GM19324 (cell line): ENCODE results near the gene RBPJ.
"Not testable (repeated sequence)": the region's sequence is repeated elsewhere in the genome, so short reads cannot be mapped to it uniquely, and the experiment has no call there.

Experiments used
- ATAC-seq: cut with Tn5 transposase; IDR thresholded peaks from one replicate; pipeline ENCODE4 v1.9.1; 2021; ENCODE audit warnings: mild to moderate bottlenecking, moderate library complexity; ENCODE audit not compliant: unreplicated experiment, low FRiP score

RBPJ gene

DNA sequence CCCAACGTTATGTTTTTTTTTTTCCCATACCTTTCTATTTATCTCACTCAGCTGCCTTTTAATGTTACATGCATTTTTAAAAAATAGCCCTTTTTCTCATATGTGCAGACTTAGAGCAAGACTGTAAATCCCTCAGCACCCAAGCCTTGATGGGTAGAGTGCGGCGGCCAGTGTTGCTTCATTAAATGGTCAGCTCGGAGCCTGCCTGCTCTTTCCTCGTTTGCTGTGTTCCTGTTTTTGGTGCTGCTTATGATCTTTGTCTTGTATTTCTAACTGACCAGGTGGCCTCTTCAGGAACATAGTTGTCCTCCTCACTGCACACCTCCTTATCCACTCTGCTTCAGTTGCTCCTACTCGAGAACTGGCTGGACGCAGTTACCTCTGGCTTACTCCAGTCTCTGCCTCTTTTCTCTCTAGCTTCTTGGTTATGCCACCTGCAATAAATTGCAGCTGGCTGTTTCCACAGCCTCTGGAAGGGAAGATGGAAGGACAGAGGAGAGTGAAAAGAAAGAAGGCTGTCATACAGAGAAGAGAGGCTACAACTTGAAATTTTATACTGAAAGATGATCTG lies 10.7 kb downstream of the RBPJ start:
- no peak for ATAC-seq

DNA sequence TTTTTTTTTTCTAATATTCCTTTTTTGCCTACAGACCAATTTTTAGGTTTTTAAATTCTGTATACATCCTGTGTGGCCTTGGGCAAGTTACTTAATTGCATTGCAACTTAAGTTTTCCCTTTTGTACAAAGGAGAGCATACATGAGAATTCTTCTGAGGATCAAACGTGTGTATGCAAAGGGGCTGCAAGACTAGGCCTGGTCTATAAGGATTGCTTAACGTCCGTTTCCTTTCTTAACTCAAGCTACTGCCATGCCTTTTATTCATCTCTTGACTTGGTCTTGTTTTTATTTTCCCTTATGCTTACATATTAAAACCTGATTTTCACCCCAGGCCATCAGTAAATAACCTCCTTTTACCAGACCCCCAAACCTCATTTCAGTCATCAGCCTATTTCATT lies 13.6 kb downstream of the RBPJ start:
- ATAC-seq: no peak

DNA sequence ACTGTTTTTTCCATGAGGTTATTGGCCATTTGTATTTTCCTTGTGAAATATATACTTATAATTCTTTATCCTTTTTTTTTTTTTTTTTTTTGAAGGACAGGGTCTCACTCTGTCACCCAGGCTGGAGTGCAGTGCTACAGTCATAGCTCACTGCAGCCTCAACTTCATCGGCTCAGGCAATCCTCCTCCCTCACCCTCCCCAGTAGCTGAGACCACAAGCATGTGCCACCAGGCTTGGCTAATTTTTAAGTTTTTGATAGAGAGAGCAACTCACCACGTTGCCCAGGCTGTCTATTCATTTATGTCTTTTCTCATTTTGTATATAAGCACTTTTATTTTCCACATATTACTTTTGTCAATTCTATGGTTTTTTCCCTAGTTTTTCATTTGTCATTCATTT lies 16.8 kb downstream of the RBPJ start:
- no peak for ATAC-seq

DNA sequence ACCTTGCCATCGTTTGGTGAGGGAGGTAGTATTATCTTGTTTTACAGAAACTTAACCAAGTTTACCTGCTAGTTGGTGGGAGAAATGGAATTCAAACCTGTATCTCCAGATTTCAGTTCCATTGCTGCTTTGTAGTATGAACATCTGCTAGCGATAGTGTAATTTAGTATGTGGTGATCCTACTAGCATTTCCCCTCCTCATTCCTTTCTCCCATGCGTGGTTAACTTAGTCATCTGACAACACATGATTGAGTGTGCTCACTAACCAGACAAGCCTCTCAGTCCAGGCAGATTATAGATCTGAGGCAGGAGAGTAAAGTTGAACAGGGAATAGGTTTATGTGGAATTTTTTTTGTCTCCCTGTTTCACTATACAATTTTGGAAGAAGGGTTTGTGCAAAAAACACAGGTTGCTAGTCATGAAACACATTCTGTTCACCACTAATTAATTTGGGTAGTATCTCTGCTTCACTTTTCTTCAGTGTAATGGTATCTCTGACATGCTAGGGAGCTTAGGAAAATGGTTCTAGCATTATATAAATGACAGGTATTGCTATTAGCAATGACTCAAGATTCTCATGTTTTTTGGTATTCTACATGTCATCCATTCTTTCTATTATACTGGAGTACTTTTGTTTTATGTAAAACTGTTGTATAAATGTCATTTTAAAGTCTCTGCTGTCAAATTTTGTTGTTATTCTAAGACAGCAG lies 21.7 kb downstream of the RBPJ start:
- no peak for ATAC-seq

DNA sequence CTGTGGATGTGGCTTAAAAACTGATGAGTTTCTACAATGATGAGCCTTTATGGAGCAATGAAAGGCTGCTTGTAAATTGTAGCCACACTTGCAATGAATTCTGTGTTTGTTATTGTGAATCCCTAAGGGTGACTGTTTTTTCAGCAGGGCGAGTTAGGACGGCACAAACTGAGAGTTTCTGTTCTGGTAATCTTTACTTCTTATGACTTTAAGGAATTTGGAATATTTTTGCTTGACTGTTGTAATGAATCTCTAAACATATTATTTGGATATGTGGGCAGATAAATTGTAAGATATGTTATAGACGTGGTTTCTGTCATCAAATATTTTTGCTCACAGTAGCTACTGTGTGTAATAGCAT lies 22.2 kb downstream of the RBPJ start:
- ATAC-seq: no peak

DNA sequence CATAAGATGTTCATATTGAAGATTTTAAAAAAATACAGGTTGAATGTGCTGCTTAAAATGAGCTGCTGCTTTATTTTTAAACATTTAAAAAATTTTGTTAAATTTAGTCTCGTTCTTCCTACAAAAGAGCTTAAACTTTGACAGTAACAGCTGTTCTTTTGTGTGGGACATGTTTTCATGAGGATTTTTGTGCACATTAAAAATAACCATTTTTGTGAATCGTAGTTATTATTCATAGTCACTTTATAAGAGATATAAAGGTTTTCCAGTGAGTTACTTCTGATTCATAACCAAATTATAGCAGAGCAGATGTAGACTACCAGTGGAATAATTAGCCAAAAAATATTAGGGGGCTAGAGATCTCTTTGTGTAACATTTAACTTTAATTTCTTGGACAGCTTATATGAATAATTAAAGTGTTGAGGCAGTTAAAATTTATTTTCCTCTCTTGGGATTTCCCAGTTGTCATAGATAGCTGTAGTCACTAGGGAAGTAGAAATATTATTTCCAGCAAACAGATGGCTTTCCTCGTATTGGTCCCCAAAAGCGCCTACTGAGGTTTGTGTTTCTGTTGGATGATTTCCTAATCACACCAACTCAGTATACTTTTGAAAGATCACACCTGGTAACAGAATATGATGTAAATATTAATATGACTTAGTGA lies 24.2 kb downstream of the RBPJ start:
- no peak for ATAC-seq

DNA sequence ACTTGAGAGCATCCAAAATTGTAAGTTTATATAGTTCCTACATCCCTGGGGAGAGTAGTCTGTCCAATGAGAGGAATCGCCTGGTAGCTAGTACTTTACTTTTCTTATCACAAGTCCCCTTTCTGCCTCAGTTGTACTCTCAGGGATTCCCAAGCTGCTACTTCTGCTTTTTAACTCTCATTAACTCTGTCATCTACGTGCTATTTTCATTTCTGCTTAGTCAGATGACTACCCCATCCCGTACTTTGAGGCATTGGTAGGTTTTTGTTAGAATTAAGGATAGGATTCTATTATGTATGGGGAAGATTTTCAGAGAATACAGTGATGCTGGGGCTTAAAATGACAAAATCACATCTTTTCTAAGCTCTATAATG lies 24.7 kb downstream of the RBPJ start:
- no peak for ATAC-seq

DNA sequence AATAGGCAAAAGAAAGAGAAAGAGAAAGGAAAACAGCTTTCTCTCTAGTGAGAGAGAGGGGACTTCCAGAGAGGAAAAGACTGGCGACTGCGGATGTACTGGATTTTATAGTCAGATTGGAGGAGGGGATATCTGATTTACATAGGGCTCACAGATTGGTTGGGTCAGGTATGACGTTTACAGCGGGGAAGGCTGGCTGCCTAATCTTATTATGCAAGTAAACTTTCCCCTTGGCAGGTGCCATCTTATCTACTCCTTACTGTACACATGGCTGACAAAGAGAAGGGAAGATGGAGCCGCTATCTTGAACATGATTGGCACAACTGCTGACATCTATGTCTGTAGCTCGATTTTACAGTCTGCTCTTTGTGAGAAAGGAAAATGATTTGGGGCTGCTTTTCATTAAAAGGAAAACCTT lies 25.4 kb downstream of the RBPJ start:
- no peak for ATAC-seq

DNA sequence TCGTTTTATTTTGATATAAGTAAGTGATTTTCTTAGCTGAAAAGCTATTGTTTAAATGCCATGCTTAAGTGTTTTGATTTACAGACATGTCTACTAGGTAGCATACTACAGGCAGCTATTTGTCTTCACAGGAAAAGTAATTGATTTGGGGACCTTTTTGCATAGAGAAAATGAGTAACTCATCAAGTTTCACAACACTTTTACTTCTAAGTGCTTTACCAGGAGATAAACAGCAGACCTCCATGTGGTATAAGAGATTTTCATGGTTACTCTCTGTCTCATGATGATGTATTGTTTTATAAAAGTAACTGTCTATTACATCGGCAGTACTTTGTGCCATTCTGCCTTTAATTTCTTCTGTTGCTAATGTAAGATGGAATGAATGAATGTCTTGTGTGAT lies 28.7 kb downstream of the RBPJ start:
- no peak for ATAC-seq

DNA sequence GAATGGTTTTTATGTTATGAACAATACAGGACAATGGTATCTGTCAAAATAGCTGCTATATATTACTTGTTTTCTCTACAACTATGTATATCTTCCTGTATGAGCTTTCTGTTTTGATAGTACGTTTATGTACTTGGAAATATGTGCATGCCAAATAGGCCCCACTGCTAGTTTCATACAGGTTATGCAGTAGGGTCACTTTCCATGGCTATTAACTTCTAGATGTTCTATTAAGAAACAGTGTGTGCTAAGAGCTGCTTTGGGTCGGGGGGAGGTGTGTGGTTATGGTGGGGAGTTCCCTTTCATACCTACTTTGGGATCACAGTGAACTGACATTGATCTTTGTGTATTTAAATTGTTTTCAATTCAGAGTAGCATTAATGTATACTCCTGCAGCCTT lies 30.9 kb downstream of the RBPJ start:
- ATAC-seq: no peak

DNA sequence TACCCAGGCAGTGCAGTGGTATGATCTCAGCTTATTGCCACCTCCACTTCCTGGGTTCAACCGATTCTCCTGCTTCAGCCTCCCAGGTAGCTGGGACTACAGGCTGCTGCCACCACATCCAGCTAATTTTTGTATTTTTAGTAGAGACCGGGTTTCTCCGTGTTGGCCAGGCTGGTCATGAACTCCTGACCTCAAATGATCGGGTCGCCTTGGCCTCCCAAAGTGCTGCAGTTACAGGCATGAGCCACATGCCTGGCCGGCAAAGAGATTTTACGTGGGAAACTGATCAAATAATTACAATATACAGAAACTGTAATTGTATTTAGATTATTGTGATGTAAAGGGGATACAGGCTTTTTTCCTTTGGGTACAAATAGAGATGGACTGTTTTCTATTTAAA lies 33.7 kb downstream of the RBPJ start:
- ATAC-seq: no peak

DNA sequence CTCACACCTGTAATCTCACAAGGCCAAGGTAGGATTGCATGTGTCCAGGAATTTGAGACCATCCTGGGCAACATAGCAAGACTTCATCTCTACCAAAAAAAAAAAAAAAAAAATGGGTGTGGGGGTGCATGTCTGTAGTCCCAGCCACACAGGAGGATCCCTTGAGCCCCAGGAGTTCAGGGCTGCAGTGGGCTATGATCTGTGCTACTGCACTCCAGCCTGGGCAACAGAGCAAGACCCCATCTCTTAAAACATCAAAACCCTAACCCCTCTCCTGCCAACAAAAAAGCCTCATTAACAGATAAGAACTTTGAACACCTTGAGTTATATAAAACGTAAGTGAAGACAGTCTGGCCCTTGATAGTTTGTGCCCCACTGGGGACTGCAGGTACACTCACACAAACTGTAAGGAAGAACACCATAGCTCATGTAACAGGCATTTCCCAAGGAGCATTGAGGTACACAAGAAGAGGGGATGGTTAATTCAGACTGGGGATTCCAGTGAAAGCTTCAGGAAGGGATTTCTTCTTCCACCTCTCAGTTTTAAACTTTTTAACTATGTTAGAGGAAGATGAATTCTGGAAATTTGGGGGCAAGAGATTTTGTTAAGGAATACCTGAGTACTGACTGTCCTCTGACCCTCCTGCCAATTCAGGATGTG lies 34.7 kb downstream of the RBPJ start:
- ATAC-seq: no peak

DNA sequence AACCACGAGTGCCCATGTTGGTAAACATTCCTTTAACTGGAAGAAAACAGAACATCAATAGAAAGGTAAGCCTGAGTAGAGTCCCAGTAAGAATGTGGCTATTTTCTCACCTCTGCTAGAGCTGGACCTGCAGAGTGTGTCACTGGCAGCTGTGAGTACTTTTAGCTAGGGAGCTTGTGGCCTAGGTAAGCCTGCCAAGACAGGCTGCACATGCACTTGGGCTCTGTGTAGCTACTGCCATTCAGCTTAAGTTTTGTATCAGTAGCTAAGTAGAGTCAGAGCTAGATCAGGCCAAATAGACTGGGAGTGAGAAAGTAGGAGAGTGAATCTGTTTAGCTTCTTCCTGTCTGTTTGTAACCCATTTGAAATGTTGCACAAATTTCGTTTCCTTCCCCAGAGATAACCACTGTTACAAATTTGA lies 35.3 kb downstream of the RBPJ start:
- ATAC-seq: peak; percentile 55

DNA sequence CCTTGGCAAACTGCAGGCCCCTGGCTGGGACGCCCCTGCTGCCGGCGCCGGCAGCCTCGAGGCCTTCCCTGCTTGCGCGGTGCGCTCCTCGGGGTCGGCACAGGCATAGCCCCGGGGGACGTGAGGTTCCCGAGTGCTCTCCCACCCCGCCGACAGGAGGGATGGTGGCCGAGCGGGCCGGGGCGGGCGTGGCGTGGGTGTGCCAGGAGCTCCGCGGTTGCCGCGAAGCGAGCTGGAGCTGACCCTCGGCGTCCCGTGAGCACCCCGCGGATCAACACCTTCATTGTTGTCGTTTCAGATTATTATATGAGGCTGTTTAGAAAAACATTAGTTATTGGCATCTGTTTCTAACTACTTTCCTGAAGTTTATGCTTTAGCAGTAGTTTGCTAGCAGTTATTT lies 38.7 kb downstream of the RBPJ start:
- not testable (repeated sequence) for ATAC-seq

DNA sequence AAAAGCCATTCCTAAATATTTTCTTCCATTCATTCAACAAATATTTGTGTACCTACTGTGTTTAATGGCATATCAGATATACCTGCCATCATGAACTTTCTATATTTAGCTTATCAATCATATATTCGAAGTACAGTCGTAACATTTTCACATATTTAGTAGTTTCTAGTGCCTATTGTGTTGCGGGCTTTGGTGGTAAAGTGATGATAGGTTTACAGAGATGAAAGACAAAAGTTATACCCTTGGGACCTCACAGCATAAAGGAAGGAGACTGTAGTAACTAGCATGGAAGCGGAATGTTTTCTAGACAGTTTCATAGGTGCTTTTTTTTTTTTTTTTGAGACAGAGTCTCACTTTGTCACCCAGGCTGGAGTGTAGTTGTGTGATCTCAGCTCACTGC lies 39.5 kb downstream of the RBPJ start:
- no peak for ATAC-seq

DNA sequence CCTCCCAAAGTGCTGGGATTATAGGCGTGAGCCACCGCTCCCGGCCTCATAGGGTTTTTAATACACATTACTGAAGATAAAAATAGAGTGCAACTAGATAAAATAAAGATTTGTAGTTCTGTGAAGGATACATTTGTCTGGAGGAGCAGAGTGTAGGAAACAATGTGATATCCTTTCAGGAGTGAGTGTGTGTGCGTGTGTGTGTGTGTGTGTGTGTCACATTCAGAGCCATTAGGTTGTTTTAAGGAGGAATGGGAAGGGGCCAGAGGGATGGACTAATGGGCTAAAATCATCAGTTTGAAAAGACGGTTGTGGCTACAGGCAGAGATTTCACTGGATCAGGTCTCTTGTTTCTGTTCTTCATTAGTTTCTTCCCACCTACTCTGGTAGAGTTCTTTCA lies 40.0 kb downstream of the RBPJ start:
- no peak for ATAC-seq

DNA sequence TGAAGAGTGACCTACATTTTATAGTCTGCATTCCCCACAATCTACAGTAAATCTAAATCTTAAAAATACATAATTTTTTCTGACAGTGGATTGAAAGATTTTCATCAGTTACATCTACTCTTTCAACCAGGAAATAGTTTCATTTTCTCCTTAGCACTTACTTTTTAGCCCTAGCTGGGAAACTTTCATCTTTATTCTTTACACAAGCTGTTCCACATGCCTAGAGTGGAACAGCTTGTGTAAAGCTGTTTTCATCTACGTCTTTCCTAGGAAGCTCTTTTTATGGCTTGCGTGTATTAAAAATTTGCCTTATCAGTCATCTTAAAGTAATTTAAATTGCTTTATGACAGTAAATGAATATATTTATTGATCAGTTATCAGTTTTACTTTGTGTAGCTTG lies 40.5 kb downstream of the RBPJ start:
- no peak for ATAC-seq

DNA sequence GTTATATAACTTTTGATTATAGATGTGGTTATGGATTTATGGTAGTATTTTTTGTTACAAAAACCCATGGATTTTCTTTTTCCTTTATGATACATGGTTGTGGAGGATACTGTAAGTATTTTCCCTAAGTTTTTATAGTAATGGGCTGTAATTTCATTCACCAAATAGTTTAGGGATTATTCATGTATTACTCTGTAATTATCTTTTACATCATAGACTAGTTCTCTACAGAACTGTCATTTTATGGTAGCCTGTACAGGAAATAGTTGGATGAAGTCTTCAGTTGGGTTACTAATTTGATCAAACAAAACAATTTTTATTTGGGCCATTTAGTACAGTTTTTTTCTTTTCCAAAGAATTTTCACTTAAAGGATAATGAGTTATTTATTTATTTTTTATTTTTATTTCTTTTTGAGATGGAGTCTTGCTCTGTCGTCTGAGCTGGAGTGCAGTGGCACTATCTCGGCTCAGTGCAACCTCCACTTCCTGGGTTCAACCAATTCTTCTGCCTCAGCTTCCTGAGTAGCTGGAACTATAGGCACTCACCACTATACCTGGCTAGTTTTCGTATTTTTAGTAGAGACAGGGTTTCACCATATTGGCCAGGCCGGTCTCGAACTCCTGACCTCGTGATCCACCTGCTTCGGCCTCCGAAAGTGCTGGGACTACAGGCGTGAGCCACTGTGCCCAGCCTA lies 42.1 kb downstream of the RBPJ start:
- ATAC-seq: no peak

DNA sequence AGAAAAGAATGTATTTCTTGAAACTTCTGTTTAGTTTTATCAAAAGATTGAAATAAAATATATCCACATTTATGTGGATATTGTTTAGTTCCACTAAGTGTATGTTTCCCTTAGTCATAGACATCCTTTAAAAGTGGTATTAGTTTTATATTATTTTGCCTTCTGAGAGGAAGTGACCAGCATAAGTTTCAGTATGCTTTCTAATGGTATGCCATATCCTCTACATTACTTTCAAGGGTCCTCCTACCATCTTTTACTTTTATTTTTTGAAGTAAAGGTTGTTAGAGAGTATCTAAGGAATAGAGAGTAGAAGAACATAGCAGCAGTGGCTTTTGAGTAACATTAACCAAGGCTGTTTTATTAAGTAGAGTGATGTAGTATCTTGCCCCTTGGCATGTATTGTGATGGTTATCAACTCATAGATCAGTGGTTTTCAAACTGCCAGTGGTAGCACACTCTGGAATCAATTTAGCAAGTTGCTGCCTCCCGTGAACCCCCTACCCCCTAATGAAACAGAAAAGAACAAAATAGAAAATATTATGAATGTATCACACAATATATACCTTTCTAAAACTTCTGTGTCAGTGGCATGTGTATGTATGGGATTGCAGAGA lies 44.8 kb downstream of the RBPJ start:
- no peak for ATAC-seq

DNA sequence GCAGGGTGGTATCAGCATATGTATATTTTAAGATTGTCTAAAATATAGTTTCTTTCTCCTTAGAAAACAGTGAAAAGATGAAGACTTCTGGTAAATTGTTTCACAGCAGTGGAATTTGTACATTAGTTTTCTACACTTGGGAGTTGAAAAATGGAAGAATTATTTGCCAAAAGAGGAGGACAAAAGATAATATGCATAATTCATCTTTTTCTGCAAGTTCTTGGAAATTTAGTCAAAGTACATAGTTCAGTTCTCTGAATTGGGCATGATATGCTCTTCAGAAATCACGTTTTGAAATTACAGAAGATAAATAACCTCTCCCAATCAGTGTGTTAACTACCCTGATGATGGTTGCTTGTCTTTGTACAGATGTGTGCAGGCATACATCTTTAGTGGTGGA lies 47.0 kb downstream of the RBPJ start:
- ATAC-seq: no peak

DNA sequence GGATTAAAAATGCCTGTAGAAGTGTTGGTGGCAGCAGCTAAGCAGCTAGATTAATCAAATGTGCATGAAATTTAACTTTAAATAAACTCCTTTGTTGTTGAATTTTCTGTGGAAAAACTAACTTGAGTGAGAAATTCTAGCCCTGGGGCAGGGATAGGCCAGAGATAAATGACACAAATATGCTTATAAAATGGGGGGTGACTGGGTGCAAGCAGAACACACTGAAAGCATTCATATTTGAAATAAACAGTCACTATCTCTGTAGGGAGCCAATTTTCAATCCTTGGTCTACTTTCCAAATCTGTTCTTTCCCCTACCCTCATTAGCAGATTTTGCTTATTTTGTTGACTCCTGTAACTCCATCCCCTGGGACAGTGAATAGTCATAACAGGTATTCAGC lies 47.9 kb downstream of the RBPJ start:
- ATAC-seq: no peak
